Measurements from ENCODE around the gene CBR1. TPM values are rescaled to one million over a fixed set of nuclear protein-coding genes. Genes with fewer than 3 reads are reported as not detected.

The CBR1 gene
- total and polyA plus RNA-seq, 4 donors = 36.1 to 158 (median 74.4) TPM

- Histone ChIP-seq H3K9ac (ENCODE audit: insufficient read depth in 1 of 2, low read length in 2 of 2) (no peak overlapping the region), H3K4me1 (ENCODE audit: control insufficient read depth in 5 of 5, insufficient read depth in 5 of 5, low read length in 5 of 5) (no peaks in the 10 kb centered on the region), H3K27me3 (ENCODE audit: control insufficient read depth in 3 of 3, insufficient read depth in 3 of 3, low read length in 2 of 3) (no peaks in the 10 kb centered on the region), H3K4me3 (no peak overlapping the region), H3K9me3 (ENCODE audit: control insufficient read depth in 4 of 4, insufficient read depth in 3 of 4, low read length in 3 of 4) (no peaks in the 10 kb centered on the region), H3K27ac (ENCODE audit: low read depth in 1 of 2, low read length in 1 of 2) (no peak overlapping the region), H3K36me3 (ENCODE audit: control insufficient read depth in 4 of 4, insufficient read depth in 4 of 4, low read length in 4 of 4) (no peaks in the 10 kb centered on the region)
- WGBS, 2 donors = 61 to 73% methylated on average over 14 of the region's 14 CpGs
- ATAC-seq (ENCODE audit: insufficient read depth, low FRiP score) = no peak
- TF ChIP-seq CTCF (IDR thresholded peaks at IDR 0.05; ENCODE audit: control extremely low read depth, extremely low read depth) = no peak
- DNase-seq = no peak
These were observed 9.3 kb downstream of the CBR1 start for GRCh38 chr21:36079010-36079649.

- H3K27ac ChIP-seq (ENCODE audit: low read depth in 1 of 2, low read length in 1 of 2) = no peak overlapping the region
- WGBS, 2 donors = 65 to 76% methylated on average over 8 of the region's 8 CpGs
These were observed 9.8 kb downstream of the CBR1 start for GRCh38 chr21:36079671-36080070.

GRCh38 chr21:36080386-36080785, 10.6 kb downstream of the CBR1 start:
- no peak overlapping the region for H3K4me3 ChIP-seq
- TF ChIP-seq CTCF (IDR thresholded peaks at IDR 0.05; ENCODE audit: control extremely low read depth, extremely low read depth) = no peak
- DNase-seq = peak in 1 of 3 donors; percentile 8
- no peaks in the 10 kb centered on the region for H3K4me1 ChIP-seq (ENCODE audit: control insufficient read depth in 5 of 5, insufficient read depth in 5 of 5, low read length in 5 of 5)
- no peak overlapping the region for H3K27ac ChIP-seq (ENCODE audit: low read depth in 1 of 2, low read length in 1 of 2)
- H3K36me3 ChIP-seq (ENCODE audit: control insufficient read depth in 4 of 4, insufficient read depth in 4 of 4, low read length in 4 of 4) = no peaks in the 10 kb centered on the region
- 93% methylated on average over 1 of the region's 1 CpG for WGBS, 2 donors
- no peak overlapping the region for H3K9ac ChIP-seq (ENCODE audit: insufficient read depth in 1 of 2, low read length in 2 of 2)
- no peaks in the 10 kb centered on the region for H3K27me3 ChIP-seq (ENCODE audit: control insufficient read depth in 3 of 3, insufficient read depth in 3 of 3, low read length in 2 of 3)
- no peak for ATAC-seq (ENCODE audit: insufficient read depth, low FRiP score)
- H3K9me3 ChIP-seq (ENCODE audit: control insufficient read depth in 4 of 4, insufficient read depth in 3 of 4, low read length in 3 of 4) = no peaks in the 10 kb centered on the region

More at GRCh38 chr21:36079671-36080070, 9.8 kb downstream of the CBR1 start:
- ATAC-seq (ENCODE audit: insufficient read depth, low FRiP score) (no peak), DNase-seq (no peak)
- Histone ChIP-seq H3K4me1 (ENCODE audit: control insufficient read depth in 5 of 5, insufficient read depth in 5 of 5, low read length in 5 of 5) (no peaks in the 10 kb centered on the region), H3K27me3 (ENCODE audit: control insufficient read depth in 3 of 3, insufficient read depth in 3 of 3, low read length in 2 of 3) (no peaks in the 10 kb centered on the region), H3K9me3 (ENCODE audit: control insufficient read depth in 4 of 4, insufficient read depth in 3 of 4, low read length in 3 of 4) (no peaks in the 10 kb centered on the region), H3K4me3 (no peak overlapping the region), H3K36me3 (ENCODE audit: control insufficient read depth in 4 of 4, insufficient read depth in 4 of 4, low read length in 4 of 4) (no peaks in the 10 kb centered on the region), H3K9ac (ENCODE audit: insufficient read depth in 1 of 2, low read length in 2 of 2) (no peak overlapping the region)
- no peak for TF ChIP-seq CTCF (IDR thresholded peaks at IDR 0.05; ENCODE audit: control extremely low read depth, extremely low read depth)

GRCh38 chr21:36082237-36082664, 12.4 kb downstream of the CBR1 start:
- H3K4me1 ChIP-seq (ENCODE audit: control insufficient read depth in 5 of 5, insufficient read depth in 5 of 5, low read length in 5 of 5) = no peaks in the 10 kb centered on the region
- no peak for TF ChIP-seq CTCF (IDR thresholded peaks at IDR 0.05; ENCODE audit: control extremely low read depth, extremely low read depth)
- H3K27me3 ChIP-seq (ENCODE audit: control insufficient read depth in 3 of 3, insufficient read depth in 3 of 3, low read length in 2 of 3) = no peaks in the 10 kb centered on the region
- H3K4me3 ChIP-seq = no peak overlapping the region
- WGBS, 2 donors = 77 to 87% methylated on average over 3 of the region's 3 CpGs
- H3K27ac ChIP-seq (ENCODE audit: low read depth in 1 of 2, low read length in 1 of 2) = no peak overlapping the region
- H3K36me3 ChIP-seq (ENCODE audit: control insufficient read depth in 4 of 4, insufficient read depth in 4 of 4, low read length in 4 of 4) = no peaks in the 10 kb centered on the region
- no peak for ATAC-seq (ENCODE audit: insufficient read depth, low FRiP score)
- no peak for DNase-seq
- no peaks in the 10 kb centered on the region for H3K9me3 ChIP-seq (ENCODE audit: control insufficient read depth in 4 of 4, insufficient read depth in 3 of 4, low read length in 3 of 4)
- H3K9ac ChIP-seq (ENCODE audit: insufficient read depth in 1 of 2, low read length in 2 of 2) = no peak overlapping the region
